Stimulated activated CD8-positive, alpha-beta memory T cell treated with anti-CD3 and anti-CD28 coated beads, Interleukin-12 subunit alpha, Interleukin-12 subunit beta, amount 100 ng/mL, for 4 hours (primary cell): ENCODE results near the gene PEX1.
A peak's percentile ranks its signal among the peaks of the same experiment; 100 is the strongest.
"Not testable (repeated sequence)": the region's sequence is repeated elsewhere in the genome, so short reads cannot be mapped to it uniquely, and the experiment has no call there.

Experiments
- DNase-seq: peaks from one replicate; pipeline ENCODE4 v3.0.0-alpha.2; 2020; ENCODE audit warnings: low read depth

The PEX1 gene

DNA sequence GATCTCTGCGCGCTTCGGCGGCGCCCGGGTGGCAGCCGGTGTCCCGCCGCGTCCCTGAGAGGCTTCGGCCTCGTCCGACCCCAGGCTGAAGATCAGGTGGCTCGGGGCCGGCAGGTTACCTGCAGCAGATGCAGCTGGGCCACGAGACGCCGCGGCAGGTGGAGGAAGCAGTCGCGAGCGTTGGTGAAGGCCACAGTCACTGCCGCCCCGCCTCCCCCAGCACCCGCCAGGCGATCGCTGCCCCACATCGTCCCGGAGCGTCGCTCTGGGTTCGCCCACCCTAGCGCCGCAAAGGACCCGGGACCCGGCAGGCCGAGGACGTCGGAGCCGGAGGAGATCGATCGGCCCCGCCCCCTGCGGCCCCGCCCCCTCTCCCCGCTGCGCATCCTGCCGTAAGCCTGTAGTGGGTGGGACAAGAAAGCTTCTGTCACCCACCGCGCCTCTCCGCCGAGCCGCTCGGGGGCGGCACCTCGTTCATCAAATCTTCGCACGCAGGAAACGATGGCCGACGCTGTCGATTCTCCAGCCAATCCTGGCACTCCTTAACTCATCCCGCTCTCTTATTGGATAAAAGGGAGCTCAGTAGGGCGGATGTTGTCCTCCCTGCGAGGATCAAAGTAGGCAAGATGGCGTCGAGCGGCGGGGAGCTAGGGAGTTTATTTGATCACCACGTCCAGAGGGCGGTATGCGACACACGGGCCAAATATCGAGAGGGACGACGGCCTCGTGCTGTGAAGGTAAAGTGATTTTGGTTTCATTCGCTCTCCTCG is at the start of gene PEX1, which contains the start of gene RBM48:
Gene PEX1 (minus strand): TSS at position 333 of the 770 bp plus-strand sequence. CDS start 85 bp downstream, at position 248.
Gene RBM48 (plus strand): TSS at position 608 of the 770 bp plus-strand sequence. CDS start 19 bp downstream, at position 627.
- DNase-seq: peak; percentile 92

DNA sequence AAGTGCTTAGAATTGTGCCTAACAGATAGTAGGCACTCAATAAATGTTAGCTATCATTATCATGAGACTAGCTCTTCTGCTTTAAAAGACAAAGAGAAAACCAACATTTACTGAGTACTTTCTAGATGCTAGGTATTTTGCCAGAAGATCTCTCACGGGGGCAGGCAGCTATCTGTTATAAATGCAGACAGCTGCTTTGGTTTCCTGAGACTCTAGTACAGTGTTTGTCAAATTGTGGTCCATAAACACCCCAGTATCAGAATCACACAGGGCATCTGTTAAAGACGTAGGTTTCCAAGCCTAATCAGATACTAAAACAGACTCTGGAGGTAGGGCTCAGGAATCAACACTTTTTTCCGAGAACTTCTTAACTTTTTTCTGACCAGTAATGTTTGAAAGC is 48.0 kb upstream of the PEX1 start:
- no peak for DNase-seq

DNA sequence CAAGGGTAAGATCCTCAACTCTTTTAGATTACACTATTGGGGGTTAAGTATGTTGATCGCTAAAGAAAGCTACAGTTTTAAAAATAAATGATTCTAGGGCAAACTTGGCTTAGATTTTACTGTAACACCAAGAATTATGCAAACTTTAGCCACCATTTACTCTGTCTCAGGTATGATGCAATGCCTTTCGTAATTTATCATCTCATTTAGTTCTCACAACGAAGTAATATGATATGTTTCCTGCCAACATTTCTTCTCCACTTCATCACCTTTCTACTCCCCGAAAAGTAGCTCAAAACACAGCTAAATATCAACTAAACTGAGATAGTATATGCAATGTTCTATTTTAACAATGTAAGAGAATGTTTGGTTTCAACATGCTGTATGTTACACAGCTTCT is 40.8 kb upstream of the PEX1 start:
- DNase-seq: no peak

DNA sequence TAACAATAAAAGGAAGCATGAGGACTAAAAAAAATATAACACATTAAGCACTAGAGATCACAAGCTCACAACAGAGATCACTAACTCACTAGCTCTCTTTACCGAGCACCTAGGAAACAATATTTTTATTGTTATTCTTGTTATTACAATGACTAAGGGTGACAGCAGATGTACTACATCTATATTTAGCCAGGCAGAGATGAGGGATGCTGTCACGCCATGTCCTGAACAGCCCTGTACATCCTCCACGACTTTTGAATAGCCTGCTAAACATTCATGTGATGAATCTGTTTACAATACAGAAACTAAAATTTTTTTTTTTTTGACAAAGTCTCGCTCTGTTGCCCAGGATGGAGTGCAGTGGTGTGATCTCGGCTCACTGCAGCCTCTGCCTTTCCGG is 39.1 kb upstream of the PEX1 start:
- DNase-seq: no peak

DNA sequence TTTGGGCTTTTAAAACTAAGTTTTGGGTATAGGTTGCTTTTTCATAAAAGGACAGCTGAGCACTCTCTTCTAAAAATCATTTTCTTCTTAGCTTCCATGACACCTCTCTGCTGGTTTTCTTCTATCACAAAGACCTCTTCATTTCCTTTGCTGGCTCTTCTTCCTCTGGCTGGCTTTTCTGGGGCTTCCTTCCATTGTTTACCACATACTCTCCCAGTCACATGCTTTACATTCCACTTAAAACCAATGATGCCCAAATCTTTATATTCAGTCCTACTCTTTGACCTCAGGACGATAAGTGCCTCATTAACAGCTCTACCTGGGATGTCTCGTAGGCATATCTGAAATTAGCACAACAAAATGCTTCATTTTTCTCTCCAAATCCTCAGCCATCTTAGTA is 35.0 kb upstream of the PEX1 start:
- no peak for DNase-seq

DNA sequence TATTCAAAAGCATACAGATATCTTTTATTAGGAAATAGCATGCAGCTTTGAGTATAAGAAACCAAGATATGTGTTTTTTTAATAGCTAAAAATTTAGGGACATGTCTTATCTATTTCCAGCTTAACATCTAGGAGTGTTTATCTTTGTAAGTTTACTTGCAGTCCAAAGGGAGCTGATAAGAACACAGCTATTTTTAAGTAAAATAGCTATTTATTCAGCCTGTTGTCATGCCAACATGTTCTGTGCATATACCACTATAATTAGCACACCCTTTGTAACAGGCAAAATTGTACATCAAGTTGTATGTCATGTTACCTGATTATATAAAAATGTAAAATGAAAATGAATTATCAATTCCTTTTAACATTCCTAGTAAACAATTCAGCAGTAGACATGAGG is 32.3 kb upstream of the PEX1 start:
- no peak for DNase-seq

DNA sequence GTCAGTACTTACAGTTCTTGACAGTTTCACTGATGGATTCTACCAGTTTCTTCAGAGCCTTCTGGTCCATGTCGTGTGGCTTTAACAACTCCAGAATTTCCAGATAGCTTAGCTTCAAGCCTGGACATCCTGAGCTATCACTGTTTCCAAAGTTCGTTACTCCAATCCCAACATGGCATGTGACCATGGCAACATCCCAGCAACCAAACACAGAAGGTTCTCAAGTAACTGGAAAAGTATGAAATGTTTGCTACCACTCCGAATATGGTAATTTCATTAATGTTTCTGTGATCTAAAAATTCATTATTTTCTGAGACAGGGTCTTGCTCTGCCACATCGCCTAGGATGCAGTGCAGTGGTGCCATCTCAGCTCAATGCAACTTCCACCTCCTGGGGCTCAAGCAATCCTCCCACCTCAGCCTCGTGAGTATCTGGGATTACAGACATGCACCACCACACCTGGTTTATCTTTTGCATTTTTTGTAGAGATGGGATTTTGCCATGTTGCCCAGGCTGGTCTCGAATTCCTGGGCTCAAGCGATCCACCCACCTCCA is 29.6 kb upstream of the PEX1 start:
- no peak for DNase-seq

DNA sequence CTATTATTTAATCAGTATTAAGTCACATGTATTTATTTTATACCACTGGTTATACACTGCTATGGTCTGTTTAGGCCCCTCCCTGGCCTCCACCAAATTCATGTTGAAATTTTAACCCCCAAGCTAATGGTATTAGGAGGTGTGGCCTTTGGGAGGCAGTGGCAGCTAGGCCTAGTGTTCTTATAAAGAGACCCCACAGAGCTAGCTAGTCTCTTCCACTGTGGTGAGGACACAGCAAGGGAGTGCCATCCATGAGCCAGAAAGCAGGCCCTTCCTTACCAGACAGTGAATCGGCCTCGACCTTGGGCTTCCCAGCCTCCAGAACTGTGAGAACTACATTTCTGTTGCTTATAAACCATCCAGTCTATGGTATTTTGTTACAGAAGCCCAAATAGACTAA is 28.9 kb upstream of the PEX1 start:
- no peak for DNase-seq

DNA sequence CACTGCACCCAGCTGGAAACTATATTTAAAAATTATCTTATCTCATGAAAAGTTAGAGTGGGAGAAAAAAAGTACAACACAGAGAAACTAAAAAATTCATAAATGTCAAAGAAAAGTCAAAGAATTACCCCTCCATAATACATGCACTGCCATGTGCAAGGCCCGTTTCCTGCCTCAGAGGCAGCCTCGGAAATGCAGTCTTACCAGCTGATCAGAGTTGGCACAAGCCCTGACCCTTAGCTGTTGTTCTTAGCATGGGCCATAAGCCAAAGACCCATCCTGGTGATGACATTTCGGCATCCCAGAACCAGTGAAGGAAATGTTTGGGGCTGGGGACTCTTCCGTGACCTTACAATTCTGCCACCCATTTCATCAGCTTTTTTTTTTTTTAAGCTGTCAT is 21.9 kb upstream of the PEX1 start:
- no peak for DNase-seq

DNA sequence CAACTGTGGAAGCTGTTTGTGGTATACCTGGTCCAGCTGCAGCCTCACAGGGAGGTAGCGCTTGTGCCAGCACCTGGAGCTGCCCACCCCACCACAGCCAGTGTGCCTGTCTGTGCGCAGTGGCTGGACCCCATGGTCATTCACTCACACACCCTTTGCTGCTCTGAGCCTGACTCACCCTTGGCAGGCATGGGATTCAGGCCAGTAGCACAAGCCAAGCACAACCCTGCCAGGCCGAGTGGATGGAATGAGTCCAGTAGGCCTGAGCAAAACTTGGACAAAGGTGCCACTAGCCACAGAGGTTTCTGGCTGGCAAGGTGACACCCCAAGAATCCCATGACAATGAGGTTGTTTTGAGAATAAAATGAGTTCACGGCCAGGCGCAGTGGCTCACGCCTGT is 19.3 kb upstream of the PEX1 start:
- DNase-seq: no peak

DNA sequence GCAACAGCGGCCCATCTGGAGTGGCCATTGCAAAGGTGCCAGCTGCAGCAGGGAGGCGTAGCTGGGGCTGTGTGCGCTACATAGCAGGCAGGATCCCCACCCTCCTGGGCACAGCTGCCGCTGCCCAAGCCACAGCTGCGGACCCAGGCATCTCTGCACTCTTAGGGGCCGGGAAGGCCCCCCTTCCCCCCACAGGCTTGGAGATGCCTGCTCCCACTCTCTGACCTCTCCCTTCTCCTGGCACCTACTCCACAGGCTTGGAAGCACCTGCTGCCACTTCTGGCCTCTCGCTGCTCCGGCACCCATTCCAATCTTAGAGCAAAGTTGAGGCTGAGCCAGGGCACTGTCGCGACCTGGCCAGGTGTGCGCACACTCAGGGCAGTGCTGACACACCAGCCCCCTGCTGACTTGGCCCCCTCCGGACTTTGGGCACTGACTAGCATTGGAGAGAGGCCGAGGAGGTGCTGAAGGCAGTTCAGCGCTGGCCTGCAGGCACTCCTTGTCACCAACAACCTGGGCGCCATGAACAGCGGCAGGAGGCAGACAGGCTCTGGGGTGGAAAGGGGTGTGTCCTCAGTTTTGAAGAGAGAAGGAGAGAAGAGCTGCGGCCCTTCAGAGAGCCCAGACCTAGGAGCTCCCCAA is 18.7 kb upstream of the PEX1 start:
- DNase-seq: no peak

DNA sequence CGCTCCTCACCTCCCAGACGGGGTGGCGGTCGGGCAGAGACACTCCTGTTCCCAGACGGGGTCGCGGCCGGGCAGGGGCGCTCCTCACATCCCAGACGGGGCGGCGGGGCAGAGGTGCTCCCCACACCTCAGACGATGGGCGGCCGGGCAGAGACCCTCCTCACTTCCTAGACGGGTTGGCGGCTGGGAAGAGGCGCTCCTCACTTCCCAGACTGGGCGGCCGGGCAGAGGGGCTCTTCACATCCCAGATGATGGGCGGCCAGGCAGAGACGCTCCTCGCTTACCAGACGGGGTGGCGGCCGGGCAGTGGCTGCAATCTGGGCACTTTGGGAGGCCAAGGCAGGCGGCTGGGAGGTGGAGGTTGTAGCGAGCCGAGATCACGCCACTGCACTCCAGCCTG is 16.8 kb upstream of the PEX1 start:
- not testable (repeated sequence) for DNase-seq

DNA sequence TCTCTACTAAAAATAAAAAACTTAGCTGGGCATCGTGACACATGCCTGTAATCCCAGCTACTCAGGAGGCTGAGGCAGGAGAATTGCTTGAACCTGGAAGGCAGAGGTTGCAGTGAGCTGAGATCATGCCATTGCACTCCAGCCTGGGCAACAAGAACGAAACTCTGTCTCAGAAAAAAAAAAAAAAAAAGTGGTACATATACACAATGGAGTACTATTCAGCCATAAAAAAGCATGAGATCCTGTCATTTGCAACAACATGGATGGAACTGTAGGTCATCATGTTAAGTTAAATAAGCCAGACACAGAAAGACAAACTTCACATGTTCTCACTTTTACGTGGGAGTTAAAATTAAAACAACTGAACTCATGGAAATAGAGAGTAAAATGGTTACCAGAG is 15.2 kb upstream of the PEX1 start:
- not testable (repeated sequence) for DNase-seq

DNA sequence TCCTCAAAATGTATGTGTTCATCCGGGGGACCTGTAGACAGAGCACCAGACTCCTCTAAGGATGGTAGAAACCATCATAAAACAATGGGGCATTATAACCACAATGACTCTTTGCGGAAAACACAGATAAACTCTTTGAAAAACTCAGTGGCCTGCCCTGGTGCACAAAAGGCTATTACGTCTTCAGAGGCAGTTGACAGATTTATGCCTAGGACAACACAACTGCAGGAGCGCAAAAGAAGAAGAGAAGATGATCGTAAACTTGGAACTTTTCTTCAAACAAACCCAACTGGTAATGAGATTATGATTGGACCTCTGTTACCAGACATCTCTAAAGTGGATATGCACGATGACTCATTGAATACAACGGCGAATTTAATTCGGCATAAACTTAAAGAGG is 6.3 kb upstream of the PEX1 start:
- DNase-seq: no peak

DNA sequence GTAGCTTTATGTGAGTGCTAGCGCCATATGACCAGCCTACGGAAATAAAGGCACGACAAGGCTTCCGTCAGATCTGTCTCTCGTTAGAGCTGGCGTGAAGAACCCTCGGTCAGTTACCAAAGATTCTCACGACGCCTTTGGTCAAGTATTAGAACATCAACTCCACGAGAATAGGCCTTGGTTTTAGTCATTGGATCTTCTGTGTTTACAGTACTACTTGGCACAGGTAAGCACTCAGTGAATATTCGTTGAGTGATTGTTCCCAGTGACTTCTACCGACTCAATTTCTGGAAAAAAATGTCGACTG is 591 bp upstream of the PEX1 start:
- no peak for DNase-seq

DNA sequence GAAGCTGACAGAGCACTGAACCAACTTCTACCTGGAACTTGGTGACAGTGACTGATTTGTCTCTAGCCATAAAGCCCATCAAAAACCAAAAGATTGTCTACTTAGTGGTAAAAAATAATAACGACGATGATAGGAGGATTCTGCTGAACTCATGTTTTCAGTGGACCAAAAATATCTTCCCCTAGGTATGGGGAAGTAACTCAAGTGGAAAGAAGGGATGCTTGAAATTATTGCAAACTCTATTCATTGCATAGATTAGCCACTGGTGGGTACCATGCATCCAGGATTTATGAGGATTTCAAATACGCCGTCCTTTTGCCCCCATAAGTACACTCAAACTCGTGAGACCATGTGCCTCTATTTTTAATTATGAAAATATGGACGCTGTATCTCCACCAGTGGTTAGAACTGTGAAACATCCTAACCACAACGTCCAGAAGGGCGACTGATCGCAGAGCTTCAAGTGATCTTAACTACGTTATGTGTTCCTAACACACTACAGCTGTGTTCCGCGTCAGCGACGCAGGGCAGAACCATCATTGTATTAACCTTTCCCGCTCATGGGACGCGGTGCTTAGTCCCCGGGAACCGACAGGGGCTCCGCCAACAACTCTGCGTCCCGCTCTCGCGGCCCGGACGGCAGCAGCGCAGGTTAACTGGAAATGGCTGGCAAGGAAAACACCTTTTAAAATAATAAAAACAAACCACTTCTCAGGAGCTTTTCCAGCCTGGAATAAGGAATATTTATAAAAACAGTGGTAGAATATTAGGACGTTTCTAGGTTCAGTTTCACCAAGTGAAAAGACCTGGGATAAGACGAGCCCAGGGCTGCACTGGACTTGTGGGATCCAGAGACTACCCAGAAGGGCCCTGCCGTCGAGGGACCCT is 776 bp downstream of the PEX1 start:
- peak; percentile 17 for DNase-seq

DNA sequence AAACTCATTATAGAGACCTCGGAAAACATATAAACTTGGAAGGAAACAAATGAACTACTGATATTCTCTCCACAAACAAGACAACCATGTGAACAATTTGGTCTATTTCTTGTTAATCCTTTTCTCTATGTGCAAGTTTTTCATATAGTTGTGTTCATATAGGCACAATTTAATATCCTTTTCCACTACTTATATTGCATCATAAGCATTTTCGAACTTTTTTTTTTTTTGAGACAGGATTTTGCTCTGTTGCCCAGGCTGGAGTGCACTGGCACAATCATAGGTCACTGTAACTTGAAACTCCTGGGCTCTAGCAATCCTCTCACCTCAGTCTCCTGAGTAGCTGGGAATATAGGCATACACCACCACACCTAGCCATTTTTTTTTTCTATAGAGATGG is 5.2 kb downstream of the PEX1 start:
- no peak for DNase-seq

DNA sequence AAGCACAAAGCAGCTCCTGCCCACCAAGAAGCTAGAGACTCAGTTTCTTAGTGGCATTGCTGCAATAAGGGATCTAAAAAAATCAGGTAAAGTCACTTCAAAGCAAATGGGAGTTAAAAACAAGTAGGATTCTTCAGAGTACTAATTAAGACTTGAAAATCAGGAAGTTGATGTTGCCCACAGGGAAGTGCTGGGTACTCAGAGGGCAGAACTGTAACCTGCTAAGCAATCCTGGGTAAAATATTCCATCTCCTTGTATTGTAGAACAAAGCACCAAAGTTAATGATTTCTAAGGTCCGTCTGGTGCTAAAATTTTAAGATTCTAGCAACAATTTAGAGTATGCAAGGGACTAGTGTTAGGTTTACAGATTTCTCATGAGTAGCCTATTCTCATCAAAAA is 8.3 kb downstream of the PEX1 start:
- no peak for DNase-seq

DNA sequence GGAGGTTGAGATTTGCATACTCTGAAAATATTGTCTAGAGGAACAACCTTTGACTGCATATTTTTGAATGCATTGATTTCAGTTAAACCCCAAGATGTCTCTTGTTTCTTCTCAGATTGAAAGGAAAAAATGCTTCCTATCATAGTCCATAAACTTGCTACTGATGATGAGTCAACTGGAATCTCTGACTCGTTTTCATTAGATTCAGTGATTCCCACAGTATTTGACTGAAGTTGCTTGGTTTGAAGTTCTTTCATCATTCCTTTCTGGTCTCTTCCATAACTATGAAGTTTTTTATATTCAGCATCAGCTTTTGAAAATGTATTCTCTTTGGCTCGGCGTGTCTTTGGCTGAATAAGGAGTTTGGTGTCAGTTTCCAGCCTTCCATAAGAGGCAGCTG is 10.7 kb downstream of the PEX1 start:
- no peak for DNase-seq

DNA sequence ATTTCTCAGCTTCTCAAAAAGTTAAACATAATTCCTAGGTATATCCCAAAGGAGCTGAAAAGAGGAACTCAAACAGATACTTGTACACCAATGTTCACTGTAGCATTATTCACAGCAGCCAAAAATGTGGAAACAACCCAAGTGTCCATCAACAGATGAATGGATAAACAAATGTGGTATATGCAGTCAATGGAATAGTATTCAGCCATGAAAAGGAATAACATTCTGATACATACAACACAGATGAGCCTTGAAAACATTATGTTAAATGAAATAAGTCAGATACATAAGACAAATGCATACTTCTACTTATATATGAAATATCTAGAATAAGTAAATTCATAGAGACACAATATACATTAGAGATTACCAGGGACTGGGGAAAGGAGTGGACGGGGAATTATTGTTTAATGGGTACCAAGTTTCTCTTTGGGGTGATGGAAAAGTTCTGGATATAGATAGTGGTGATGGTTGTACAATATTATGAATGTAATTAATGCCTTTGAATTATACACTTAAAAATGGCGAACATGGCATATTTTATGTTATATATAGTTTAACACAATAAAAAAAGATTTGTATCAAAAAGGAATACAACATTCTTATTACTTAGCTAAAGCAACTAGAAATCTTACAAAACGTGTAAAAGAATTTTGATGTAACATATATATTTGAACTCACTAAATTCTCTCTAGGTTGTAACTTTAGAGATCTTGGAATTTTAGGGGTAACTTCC is 15.0 kb downstream of the PEX1 start:
- no peak for DNase-seq

DNA sequence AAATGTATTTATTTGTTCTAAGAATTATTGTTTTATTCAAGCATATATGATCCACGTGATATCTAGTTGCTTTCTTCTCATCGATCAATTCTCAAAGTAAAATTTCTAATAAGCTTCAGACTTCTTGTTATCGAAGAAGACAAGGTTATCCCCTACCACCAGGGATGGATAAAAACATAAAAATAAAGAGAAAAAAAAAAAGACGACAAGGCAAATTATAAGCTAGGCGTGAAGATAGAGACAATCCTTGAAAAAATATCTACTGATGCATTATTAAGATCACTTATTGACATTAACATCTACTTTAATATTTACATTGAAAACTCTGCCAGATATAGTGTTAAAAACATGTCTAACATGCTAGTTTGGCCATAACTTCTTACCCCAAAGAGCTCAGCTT is 19.4 kb downstream of the PEX1 start:
- no peak for DNase-seq

DNA sequence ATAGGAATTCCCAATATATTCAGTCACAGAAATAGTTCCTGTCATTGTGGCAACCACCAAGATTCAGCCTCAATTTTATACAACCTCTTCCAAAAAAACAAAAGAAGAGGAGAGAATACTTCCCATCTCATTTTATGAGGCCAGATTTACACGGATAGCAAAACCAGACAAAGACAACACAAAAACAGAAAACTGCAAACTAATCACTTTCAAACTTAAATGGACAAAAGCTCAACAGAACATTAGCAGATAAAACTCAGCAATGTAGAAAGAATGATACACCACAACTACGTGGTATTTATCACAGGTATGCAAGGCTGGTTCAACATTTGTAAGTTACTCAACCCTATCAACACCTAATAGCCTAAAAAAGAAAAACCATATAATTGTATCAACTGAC is 22.0 kb downstream of the PEX1 start:
- no peak for DNase-seq
